HepG2 (cell line): ENCODE results near the gene HSF4. TPM values are rescaled to one million over a fixed set of nuclear protein-coding genes. Genes with fewer than 3 reads are reported as not detected.

ENCODE experiments used
- AGO2 ChIP-seq: fragments of 200-400 bp; formaldehyde crosslinking; optimal IDR thresholded peaks from 2 replicates; pipeline ENCODE3; 2017; ENCODE audit warnings: mild to moderate bottlenecking, low read depth, low read length, moderate library complexity
- AHDC1 ChIP-seq: sonication (generic); formaldehyde crosslinking; IDR thresholded peaks from 2 replicates; pipeline ENCODE4 v1.5.1; 2020; ENCODE audit warnings: mild to moderate bottlenecking, missing genetic modification reagents, borderline replicate concordance
- BORCS8-MEF2B ChIP-seq: sonication (generic); formaldehyde crosslinking; IDR thresholded peaks from 2 replicates; pipeline ENCODE4 v1.8.0; 2022; ENCODE audit warnings: mild to moderate bottlenecking, missing genetic modification reagents
- E2F1 ChIP-seq: sonication (generic); formaldehyde crosslinking; IDR thresholded peaks from 2 replicates; pipeline ENCODE4 v1.5.0; 2020; ENCODE audit warnings: missing genetic modification reagents
- ETV6 ChIP-seq: sonication (generic); formaldehyde crosslinking; conservative IDR thresholded peaks from 2 replicates; pipeline ENCODE4 v1.4.0; 2020; ENCODE audit warnings: missing genetic modification reagents
- HMGXB3 ChIP-seq: sonication (generic); formaldehyde crosslinking; IDR thresholded peaks from 2 replicates; pipeline ENCODE4 v1.4.0; 2020; ENCODE audit warnings: missing genetic modification reagents, borderline replicate concordance
- HNRNPK ChIP-seq: fragments of 200-400 bp; formaldehyde crosslinking; IDR thresholded peaks from 2 replicates; pipeline ENCODE4 v1.6.1; 2018; ENCODE audit warnings: low read length, low read depth, moderate library complexity, mild to moderate bottlenecking; ENCODE audit not compliant: poor library complexity, severe bottlenecking
- NR3C1 ChIP-seq: sonication (generic); formaldehyde crosslinking; IDR thresholded peaks from 2 replicates; pipeline ENCODE4 v1.4.0; 2020; ENCODE audit warnings: missing genetic modification reagents
- POLR2A ChIP-seq, 2 experiments: IDR thresholded peaks; 2 replicates each; pipeline ENCODE4 v1.6.1; 2011; ENCODE audit warnings: low read depth in 2 of 2, low read length in 2 of 2, mild to moderate bottlenecking in 1 of 2, moderate library complexity in 1 of 2; ENCODE audit not compliant: insufficient read depth in 1 of 2
- SMAD1 ChIP-seq: sonication (generic); formaldehyde crosslinking; IDR thresholded peaks from 2 replicates; pipeline ENCODE4 v1.4.0; 2020; ENCODE audit warnings: missing genetic modification reagents, low read depth, mild to moderate bottlenecking, borderline replicate concordance
- SRF ChIP-seq: IDR thresholded peaks from 2 replicates; pipeline ENCODE4 v1.6.1; 2011; ENCODE audit warnings: mild to moderate bottlenecking, low read depth, low read length, moderate library complexity
- TBL1XR1 ChIP-seq: fragments of 150-350 bp; IDR thresholded peaks from 2 replicates; pipeline ENCODE4 v1.6.1; 2014; ENCODE audit warnings: borderline replicate concordance, low read length; ENCODE audit not compliant: partially characterized antibody
- ZNF292 ChIP-seq: sonication (generic); formaldehyde crosslinking; IDR thresholded peaks from 2 replicates; pipeline ENCODE4 v1.8.1; 2022; ENCODE audit warnings: mild to moderate bottlenecking, low read depth, missing genetic modification reagents, borderline replicate concordance
- ZNF34 ChIP-seq: sonication (generic); formaldehyde crosslinking; IDR thresholded peaks from 2 replicates; pipeline ENCODE4 v1.4.0; 2020; ENCODE audit warnings: mild to moderate bottlenecking, missing genetic modification reagents, borderline replicate concordance
- ZNF891 ChIP-seq: sonication (generic); formaldehyde crosslinking; IDR thresholded peaks from 2 replicates; pipeline ENCODE4 v1.5.0; 2020; ENCODE audit warnings: mild to moderate bottlenecking, missing genetic modification reagents
- polyA plus RNA-seq, 8 experiments: library from polyadenylated mRNA; depleted of rRNA in 3 of 8; stranded (reverse) in 7 of 8; unstranded in 1 of 8; fragments of >200 nt; fragmentation: Illumina TruSeq in 4 of 8; extraction: Trizol in 4 of 8; gene quantifications; 2 replicates each; pipeline versions ENCODE4 v1.2.1 to v1.2.3, GENCODE V29; 2011 to 2016; ENCODE audit warnings: low read depth in 4 of 8, missing spikeins in 1 of 8, mixed read lengths in 1 of 8; ENCODE audit not compliant: insufficient read depth in 1 of 8
- total RNA-seq, 5 experiments: library from RNA; depleted of rRNA; stranded (reverse); fragments of >200 nt; fragmentation: Illumina TruSeq; extraction: Trizol; gene quantifications; 2 replicates each; pipeline ENCODE4 v1.2.3, GENCODE V29; 2016; ENCODE audit warnings: low read depth in 1 of 5

The HSF4 gene
- total and polyA plus RNA-seq, 2 of the 13 experiments (the other 11 are each of a cell fraction or from before 2014, with no cell fraction given), result 3.5 to 16.9 TPM

- TF ChIP-seq AHDC1 (CRISPR knock-in tag) (no peak), NR3C1 (no peak), HNRNPK (no peak), BORCS8-MEF2B (CRISPR knock-in tag) (no peak), ZNF292 (CRISPR knock-in tag) (no peak), E2F1 (CRISPR knock-in tag) (no peak; the same call in 1 of the 2 replicates), ZNF891 (CRISPR knock-in tag) (no peak; the same call in 1 of the 2 replicates), AGO2 (no peak), ZNF34 (CRISPR knock-in tag) (no peak), SRF (no peak), ETV6 (CRISPR knock-in tag) (no peak), HMGXB3 (CRISPR knock-in tag) (peak; percentile 75; the same call in 1 of the 2 replicates), TBL1XR1 (no peak), SMAD1 (CRISPR knock-in tag) (peak; percentile 21; the same call in 1 of the 2 replicates), POLR2A (IDR thresholded peaks at IDR 0.05; ENCODE audit: insufficient read depth in 1 of 2, low read depth in 2 of 2, low read length in 2 of 2) (peak in 1 of 2 experiments; percentile 23; a peak in 1 of 4 replicates)
These were observed 6.6 kb downstream of the HSF4 start (continued) for GRCh38 chr16:67170949-67171649.
